Fibroblast of mammary gland (primary cell): Measurements from ENCODE around the gene PSMD14.
"Not testable (repeated sequence)": the region's sequence is repeated elsewhere in the genome, so short reads cannot be mapped to it uniquely, and the experiment has no call there.

Experiments used
- DNase-seq: peaks from one replicate; pipeline ENCODE4 v3.0.0-alpha.2; 2010; ENCODE audit warnings: low read depth
- H3K4me3 ChIP-seq: 2 replicates; pipeline ENCODE4 v1.5.1; 2011; ENCODE audit warnings: low read depth, mild to moderate bottlenecking, low read length, moderate library complexity; ENCODE audit not compliant: control insufficient read depth
- TF ChIP-seq, protein P1 (sequence below): conservative IDR thresholded peaks from 2 replicates; pipeline ENCODE4 v1.5.1; 2011; ENCODE audit warnings: low read depth, low read length, inconsistent platforms; ENCODE audit not compliant: control insufficient read depth, insufficient read depth

Gene PSMD14

DNA sequence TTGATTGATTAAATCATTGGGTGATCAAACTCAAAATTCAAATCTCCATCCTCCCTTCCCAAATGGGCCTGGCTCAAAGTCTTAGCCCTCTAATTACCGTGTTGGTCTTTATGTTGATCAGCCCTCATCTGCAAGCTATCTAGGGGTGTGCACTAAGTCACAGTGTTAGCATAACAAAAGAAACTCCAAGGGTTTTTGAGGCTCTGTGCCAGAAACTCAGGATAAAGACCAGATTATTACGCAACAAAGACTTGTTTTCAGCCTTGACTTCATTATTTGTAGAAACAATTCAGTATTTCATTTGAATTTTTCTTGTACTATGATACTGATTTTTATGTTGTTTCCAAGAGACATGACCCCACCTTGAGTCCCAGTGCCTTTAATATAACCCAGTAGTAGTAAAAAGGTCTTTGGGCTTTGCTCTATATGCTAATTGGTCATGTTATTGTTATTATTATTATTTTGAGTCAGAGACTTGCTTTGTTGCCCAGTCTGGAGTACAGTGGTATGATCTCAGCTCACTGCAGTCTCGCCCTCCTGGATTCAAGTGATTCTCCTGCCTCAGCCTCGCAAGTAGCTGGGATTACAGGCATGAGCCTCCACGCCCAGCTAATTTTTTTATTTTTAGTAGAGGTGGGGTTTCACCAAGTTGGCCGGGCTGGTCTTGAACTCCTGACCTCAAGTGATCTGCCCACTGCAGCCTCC is 13.9 kb downstream of the PSMD14 start:
- DNase-seq: peak; percentile 13
- TF ChIP-seq, protein P1, sequence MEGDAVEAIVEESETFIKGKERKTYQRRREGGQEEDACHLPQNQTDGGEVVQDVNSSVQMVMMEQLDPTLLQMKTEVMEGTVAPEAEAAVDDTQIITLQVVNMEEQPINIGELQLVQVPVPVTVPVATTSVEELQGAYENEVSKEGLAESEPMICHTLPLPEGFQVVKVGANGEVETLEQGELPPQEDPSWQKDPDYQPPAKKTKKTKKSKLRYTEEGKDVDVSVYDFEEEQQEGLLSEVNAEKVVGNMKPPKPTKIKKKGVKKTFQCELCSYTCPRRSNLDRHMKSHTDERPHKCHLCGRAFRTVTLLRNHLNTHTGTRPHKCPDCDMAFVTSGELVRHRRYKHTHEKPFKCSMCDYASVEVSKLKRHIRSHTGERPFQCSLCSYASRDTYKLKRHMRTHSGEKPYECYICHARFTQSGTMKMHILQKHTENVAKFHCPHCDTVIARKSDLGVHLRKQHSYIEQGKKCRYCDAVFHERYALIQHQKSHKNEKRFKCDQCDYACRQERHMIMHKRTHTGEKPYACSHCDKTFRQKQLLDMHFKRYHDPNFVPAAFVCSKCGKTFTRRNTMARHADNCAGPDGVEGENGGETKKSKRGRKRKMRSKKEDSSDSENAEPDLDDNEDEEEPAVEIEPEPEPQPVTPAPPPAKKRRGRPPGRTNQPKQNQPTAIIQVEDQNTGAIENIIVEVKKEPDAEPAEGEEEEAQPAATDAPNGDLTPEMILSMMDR: no peak
- no peak overlapping the region for H3K4me3 ChIP-seq

GRCh38 chr2:161324876-161325275 is 16.7 kb downstream of the PSMD14 start:
- TF ChIP-seq, protein P1: no peak
- H3K4me3 ChIP-seq: no peak overlapping the region
- DNase-seq: no peak

- no peak overlapping the region for H3K4me3 ChIP-seq
- TF ChIP-seq, protein P1: no peak
- DNase-seq: no peak
Measured at GRCh38 chr2:161327582-161327981, 19.4 kb downstream of the PSMD14 start.

GRCh38 chr2:161332371-161332967 is 24.2 kb downstream of the PSMD14 start:
- TF ChIP-seq, protein P1: no peak
- DNase-seq: no peak
- H3K4me3 ChIP-seq: no peak overlapping the region

DNA sequence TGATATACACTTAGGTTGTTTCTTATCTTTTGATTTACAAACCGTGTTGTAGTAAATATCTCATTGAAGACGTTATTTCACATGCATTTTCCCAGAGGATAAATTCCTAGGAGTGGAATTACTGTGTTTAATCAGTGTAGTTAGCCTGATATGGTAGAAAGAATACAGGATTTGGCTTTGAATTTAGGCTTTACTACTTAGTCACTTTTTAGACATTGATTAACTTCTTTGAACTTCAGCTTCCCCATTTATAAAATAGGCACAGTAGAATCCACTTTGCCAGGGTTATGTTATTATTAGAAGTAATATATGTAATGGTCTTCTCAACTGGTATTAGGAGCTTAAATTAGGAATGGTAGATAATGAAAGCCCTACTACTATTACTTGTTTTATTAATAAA is 27.4 kb downstream of the PSMD14 start:
- TF ChIP-seq, protein P1: no peak
- DNase-seq: no peak
- no peak overlapping the region for H3K4me3 ChIP-seq

- no peak overlapping the region for H3K4me3 ChIP-seq
- TF ChIP-seq, protein P1: no peak
- no peak for DNase-seq
Measured at GRCh38 chr2:161337247-161337646, 29.0 kb downstream of the PSMD14 start.

- not testable (repeated sequence) for DNase-seq, H3K4me3 ChIP-seq
Measured at GRCh38 chr2:161339532-161339931, 31.3 kb downstream of the PSMD14 start.

GRCh38 chr2:161340930-161341413 is 32.7 kb downstream of the PSMD14 start:
- not testable (repeated sequence) for DNase-seq, H3K4me3 ChIP-seq
